Left ventricle myocardium inferior (tissue), 1 donor: Measurements from ENCODE around the gene PPIL1. TPM values are rescaled to one million over a fixed set of nuclear protein-coding genes. Genes with fewer than 3 reads are reported as not detected.

ENCODE experiments used
- DNase-seq: peaks from one replicate; pipeline ENCODE4 v3.0.0-alpha.2; 2020
- H3K27ac ChIP-seq: fragments of 200-600 bp; replicated peaks from 2 replicates; pipeline ENCODE4 v1.8.0; 2021
- H3K27me3 ChIP-seq: fragments of 200-600 bp; 2 replicates; pipeline ENCODE4 v1.8.0; 2021; ENCODE audit warnings: low read depth
- H3K36me3 ChIP-seq: fragments of 200-600 bp; 2 replicates; pipeline ENCODE4 v1.8.0; 2021
- H3K4me1 ChIP-seq: fragments of 200-600 bp; 2 replicates; pipeline ENCODE4 v1.8.0; 2021
- H3K4me3 ChIP-seq: fragments of 200-600 bp; 2 replicates; pipeline ENCODE4 v1.8.0; 2021; ENCODE audit warnings: mild to moderate bottlenecking, moderate library complexity
- H3K9me3 ChIP-seq: fragments of 200-600 bp; replicated peaks from 2 replicates; pipeline ENCODE4 v1.8.0; 2021
- CTCF ChIP-seq: fragments of 200-600 bp; IDR thresholded peaks from 2 replicates; pipeline ENCODE4 v1.8.0; 2021; ENCODE audit warnings: antibody characterized with exemption, mild to moderate bottlenecking, borderline replicate concordance
- intact Hi-C: fragments of 100-400 bp; cut with micrococcal nuclease; formaldehyde crosslinking; loops from one replicate; pipeline ENCODE4 v1.11.0; 2022
- total RNA-seq: library from RNA; stranded (reverse); fragmentation: NEBNext Ultra II Directional; extraction: Animal tissue kit (Norgen Biotek cat#: 25700); gene quantifications from one replicate; pipeline ENCODE4 v1.2.1, GENCODE V29; 2021
- donor health status: DM: no; HTN: yes; CAD: no; lungs with severe emphysema.

The PPIL1 gene
- total RNA-seq, 1 donor from 2014 or later = 69.1 TPM

- intact Hi-C loops = no loop called here
- Histone ChIP-seq H3K4me1 (peaks cover 8% of the 10 kb centered on the region), H3K36me3 (no peaks in the 10 kb centered on the region), H3K4me3 (no peak overlapping the region), H3K9me3 (no peaks in the 10 kb centered on the region), H3K27ac (no peak overlapping the region), H3K27me3 (no peaks in the 10 kb centered on the region)
- TF ChIP-seq CTCF = no peak
- DNase-seq = no peak
Measured at GRCh38 chr6:36808634-36809033, 66.0 kb downstream of the PPIL1 start.

- no peak for TF ChIP-seq CTCF
- no peak for DNase-seq
Measured at GRCh38 chr6:36807750-36808149, 66.9 kb downstream of the PPIL1 start.

GRCh38 chr6:36807143-36807542, 67.5 kb downstream of the PPIL1 start:
- peaks cover 8% of the 10 kb centered on the region for H3K4me1 ChIP-seq
- no peak overlapping the region for H3K27ac ChIP-seq
- H3K4me3 ChIP-seq = no peak overlapping the region
- H3K27me3 ChIP-seq = no peaks in the 10 kb centered on the region
- H3K9me3 ChIP-seq = no peaks in the 10 kb centered on the region
- TF ChIP-seq CTCF = no peak
- no peak for DNase-seq
- intact Hi-C loops = no loop called here
- H3K36me3 ChIP-seq = no peaks in the 10 kb centered on the region

More at GRCh38 chr6:36807750-36808149, 66.9 kb downstream of the PPIL1 start:
- Histone ChIP-seq H3K27me3 (no peaks in the 10 kb centered on the region), H3K4me3 (no peak overlapping the region), H3K9me3 (no peaks in the 10 kb centered on the region), H3K36me3 (no peaks in the 10 kb centered on the region), H3K4me1 (peaks cover 8% of the 10 kb centered on the region), H3K27ac (no peak overlapping the region)
- intact Hi-C loops = no loop called here

GRCh38 chr6:36805917-36806316, 68.7 kb downstream of the PPIL1 start:
- Histone ChIP-seq H3K4me1 (peaks cover 7% of the 10 kb centered on the region), H3K27me3 (no peaks in the 10 kb centered on the region), H3K9me3 (no peaks in the 10 kb centered on the region), H3K36me3 (no peaks in the 10 kb centered on the region), H3K4me3 (no peak overlapping the region), H3K27ac (no peak overlapping the region)
- intact Hi-C loops = no loop called here
- no peak for TF ChIP-seq CTCF
- no peak for DNase-seq

GRCh38 chr6:36805096-36805797, 69.4 kb downstream of the PPIL1 start:
- H3K4me1 ChIP-seq = peaks cover under 1% of the 10 kb centered on the region
- no peaks in the 10 kb centered on the region for H3K36me3 ChIP-seq
- no peak overlapping the region for H3K4me3 ChIP-seq
- no peak overlapping the region for H3K27ac ChIP-seq
- intact Hi-C loops = no loop called here
- H3K9me3 ChIP-seq = no peaks in the 10 kb centered on the region
- no peak for TF ChIP-seq CTCF
- H3K27me3 ChIP-seq = no peaks in the 10 kb centered on the region
- no peak for DNase-seq

Other genes starting within 250 kb of the PPIL1 start
- 67.2 TPM for gene CDKN1A, start 196.1 kb downstream of the PPIL1 start, total RNA-seq
- gene RAB44, start 177.0 kb downstream of the PPIL1 start, total RNA-seq = 0.05 TPM
- gene CPNE5, start 35.4 kb downstream of the PPIL1 start, total RNA-seq = 26.5 TPM
- 76.4 TPM for gene C6orf89, start 11.1 kb upstream of the PPIL1 start, total RNA-seq
- gene PI16, start 79.9 kb upstream of the PPIL1 start, total RNA-seq = 25.9 TPM
- 162 TPM for gene MTCH1, start 111.4 kb upstream of the PPIL1 start, total RNA-seq
- 6.0 TPM for gene FGD2, start 130.9 kb upstream of the PPIL1 start, total RNA-seq